Measurements from ENCODE around the gene SMIM41.

SMIM41 gene

GRCh38 chr12:52148464-52149181 is 69.1 kb downstream of the SMIM41 start:
- no peak for DNase-seq

- DNase-seq, result no peak
These were observed 69.7 kb downstream of the SMIM41 start for GRCh38 chr12:52149182-52149641.

- DNase-seq, result no peak
These were observed 70.2 kb downstream of the SMIM41 start for GRCh38 chr12:52149651-52150241.

- no peak for DNase-seq
These were observed 71.8 kb downstream of the SMIM41 start for GRCh38 chr12:52151153-52151836.

GRCh38 chr12:52151837-52152783 is 72.6 kb downstream of the SMIM41 start:
- DNase-seq, result peak; percentile 43

- DNase-seq, result no peak
These were observed 73.4 kb downstream of the SMIM41 start for GRCh38 chr12:52152905-52153317.

GRCh38 chr12:52155048-52155868 is 75.8 kb downstream of the SMIM41 start:
- no peak for DNase-seq

GRCh38 chr12:52156311-52156710 is 76.8 kb downstream of the SMIM41 start:
- no peak for DNase-seq

- peak; percentile 19 for DNase-seq
These were observed 77.5 kb downstream of the SMIM41 start for GRCh38 chr12:52156757-52157565.

- no peak for DNase-seq
These were observed 78.2 kb downstream of the SMIM41 start for GRCh38 chr12:52157566-52158150.

All from MV-4-11 (cell line).